Measurements from ENCODE around the gene AKR1C2.

The AKR1C2 gene

GRCh38 chr10:4939224-4940072, 64.2 kb downstream of the AKR1C2 start:
- no peak for TF ChIP-seq CTCF (IDR thresholded peaks at IDR 0.05; ENCODE audit: insufficient read depth, missing control alignments)
- no peak for DNase-seq (ENCODE audit: insufficient read length, low spot score)
- no peak for FAIRE-seq

All from D721Med (cell line).